Liver (tissue), 3 donors: Measurements from ENCODE around the gene ITGB4.
A peak's percentile ranks its signal among the peaks of the same experiment; 100 is the strongest.

ENCODE experiments used
- CTCF ChIP-seq: fragments of 150-350 bp; IDR thresholded peaks from 2 replicates; pipeline ENCODE4 v1.5.1; 2017; ENCODE audit warnings: improper control_type of control experiment, low read depth, low read length; ENCODE audit not compliant: missing input control
- FOXA1 ChIP-seq: IDR thresholded peaks from 2 replicates; pipeline ENCODE4 v1.6.1; 2016; ENCODE audit warnings: antibody characterized with exemption
- FOXA2 ChIP-seq: IDR thresholded peaks from 2 replicates; pipeline ENCODE4 v1.6.1; 2016; ENCODE audit warnings: antibody characterized with exemption
- GABPA ChIP-seq, 2 donors: IDR thresholded peaks in 1 of 2; conservative IDR thresholded peaks in 1 of 2; 2 replicates each; pipeline ENCODE4 v1.6.1; 2016; ENCODE audit warnings: antibody characterized with exemption in 2 of 2, mild to moderate bottlenecking in 1 of 2, moderate library complexity in 1 of 2
- JUND ChIP-seq, 2 donors: IDR thresholded peaks; 2 replicates each; pipeline ENCODE4 v1.6.1; 2016; ENCODE audit warnings: antibody characterized with exemption in 2 of 2
- MAX ChIP-seq: IDR thresholded peaks from 2 replicates; pipeline ENCODE4 v1.6.1; 2016; ENCODE audit warnings: antibody characterized with exemption
- NR2F2 ChIP-seq: IDR thresholded peaks from 2 replicates; pipeline ENCODE4 v1.6.1; 2016; ENCODE audit warnings: antibody characterized with exemption
- RAD21 ChIP-seq, 2 donors: IDR thresholded peaks; 2 replicates each; pipeline ENCODE4 v1.6.1; 2016; ENCODE audit warnings: antibody characterized with exemption in 2 of 2, mild to moderate bottlenecking in 2 of 2
- REST ChIP-seq: IDR thresholded peaks from 2 replicates; pipeline ENCODE4 v1.6.1; 2016; ENCODE audit warnings: antibody characterized with exemption, mild to moderate bottlenecking
- RXRA ChIP-seq, 2 donors: IDR thresholded peaks; 2 replicates each; pipeline ENCODE4 v1.6.1; 2017 to 2018; ENCODE audit warnings: antibody characterized with exemption in 2 of 2, mild to moderate bottlenecking in 1 of 2
- SP1 ChIP-seq: IDR thresholded peaks from 2 replicates; pipeline ENCODE4 v1.6.1; 2018; ENCODE audit warnings: antibody characterized with exemption, mild to moderate bottlenecking
- TAF1 ChIP-seq: conservative IDR thresholded peaks from 2 replicates; pipeline ENCODE4 v1.6.1; 2016; ENCODE audit warnings: antibody characterized with exemption, mild to moderate bottlenecking
- YY1 ChIP-seq: IDR thresholded peaks from 2 replicates; pipeline ENCODE4 v1.6.1; 2016; ENCODE audit warnings: antibody characterized with exemption, mild to moderate bottlenecking
- ZBTB33 ChIP-seq: IDR thresholded peaks from 2 replicates; pipeline ENCODE4 v1.6.1; 2016; ENCODE audit warnings: antibody characterized with exemption
- donor health status: healthy.
- donor health status: healthy.

GRCh38 chr17:75785016-75785890 lies 64.0 kb downstream of the ITGB4 start:
- TF ChIP-seq TAF1 (no peak), CTCF (no peak), RAD21 (IDR thresholded peaks at IDR 0.05) (peak; percentile 10 to 27), GABPA (IDR thresholded peaks at IDR 0.05 in 1 of 2, conservative IDR thresholded peaks at IDR 0.05 in 1 of 2) (no peak), SP1 (no peak), NR2F2 (no peak), FOXA2 (no peak), MAX (peak; percentile 31), JUND (IDR thresholded peaks at IDR 0.05) (peak; percentile 39 to 75), YY1 (no peak), ZBTB33 (no peak), FOXA1 (no peak), RXRA (IDR thresholded peaks at IDR 0.05) (no peak), REST (peak; percentile 76)
